SK-N-SH treated with all-trans-retinoic acid at 6 μM for 48 hours (cell line): ENCODE results near the gene SPIN4.

ENCODE experiments used
- CSDC2 ChIP-seq: fragments of 250-450 bp; sonication (Bioruptor Pico); IDR thresholded peaks from 2 replicates; pipeline ENCODE4 v1.5.0; 2020; ENCODE audit warnings: mild to moderate bottlenecking, moderate library complexity
- PPARA ChIP-seq: fragments of 250-450 bp; sonication (Bioruptor Pico); IDR thresholded peaks from 2 replicates; pipeline ENCODE4 v1.5.0; 2020; ENCODE audit warnings: mild to moderate bottlenecking, borderline replicate concordance
- TF ChIP-seq, protein P1 (sequence below): fragments of 250-450 bp; sonication (Bioruptor Pico); IDR thresholded peaks from 2 replicates; pipeline ENCODE4 v1.8.0; 2020; ENCODE audit warnings: mild to moderate bottlenecking, moderate library complexity, borderline replicate concordance
- TF ChIP-seq, protein P2 (sequence below): fragments of 250-450 bp; sonication (Bioruptor Pico); IDR thresholded peaks from 2 replicates; pipeline ENCODE4 v1.8.0; 2021; ENCODE audit warnings: low read depth, mild to moderate bottlenecking, moderate library complexity, borderline replicate concordance

DNA sequence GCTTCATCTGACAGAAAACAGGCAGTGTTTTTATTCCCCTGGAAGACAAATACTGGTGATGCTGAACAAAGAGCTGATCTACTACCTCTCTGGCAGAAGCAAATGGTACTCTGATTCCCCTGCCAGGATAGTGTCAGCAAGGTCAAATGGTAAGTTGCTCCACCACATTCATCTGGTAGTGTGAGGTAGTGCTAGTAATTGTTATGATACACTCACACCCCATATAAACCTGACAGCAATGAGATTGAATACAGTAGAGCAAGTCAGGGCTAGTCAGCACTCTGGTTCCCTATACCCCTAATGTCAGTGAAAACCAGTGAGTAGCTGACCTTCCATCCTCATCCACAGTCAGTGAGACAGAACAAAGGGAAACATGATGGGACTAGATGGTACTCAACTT, 3.4 kb upstream of the SPIN4 start:
- TF ChIP-seq CSDC2 (CRISPR knock-in tag), result no peak
- TF ChIP-seq PPARA, result no peak
- TF ChIP-seq, protein P1, sequence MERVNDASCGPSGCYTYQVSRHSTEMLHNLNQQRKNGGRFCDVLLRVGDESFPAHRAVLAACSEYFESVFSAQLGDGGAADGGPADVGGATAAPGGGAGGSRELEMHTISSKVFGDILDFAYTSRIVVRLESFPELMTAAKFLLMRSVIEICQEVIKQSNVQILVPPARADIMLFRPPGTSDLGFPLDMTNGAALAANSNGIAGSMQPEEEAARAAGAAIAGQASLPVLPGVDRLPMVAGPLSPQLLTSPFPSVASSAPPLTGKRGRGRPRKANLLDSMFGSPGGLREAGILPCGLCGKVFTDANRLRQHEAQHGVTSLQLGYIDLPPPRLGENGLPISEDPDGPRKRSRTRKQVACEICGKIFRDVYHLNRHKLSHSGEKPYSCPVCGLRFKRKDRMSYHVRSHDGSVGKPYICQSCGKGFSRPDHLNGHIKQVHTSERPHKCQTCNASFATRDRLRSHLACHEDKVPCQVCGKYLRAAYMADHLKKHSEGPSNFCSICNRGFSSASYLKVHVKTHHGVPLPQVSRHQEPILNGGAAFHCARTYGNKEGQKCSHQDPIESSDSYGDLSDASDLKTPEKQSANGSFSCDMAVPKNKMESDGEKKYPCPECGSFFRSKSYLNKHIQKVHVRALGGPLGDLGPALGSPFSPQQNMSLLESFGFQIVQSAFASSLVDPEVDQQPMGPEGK (CRISPR knock-in tag), result no peak
- TF ChIP-seq, protein P2, sequence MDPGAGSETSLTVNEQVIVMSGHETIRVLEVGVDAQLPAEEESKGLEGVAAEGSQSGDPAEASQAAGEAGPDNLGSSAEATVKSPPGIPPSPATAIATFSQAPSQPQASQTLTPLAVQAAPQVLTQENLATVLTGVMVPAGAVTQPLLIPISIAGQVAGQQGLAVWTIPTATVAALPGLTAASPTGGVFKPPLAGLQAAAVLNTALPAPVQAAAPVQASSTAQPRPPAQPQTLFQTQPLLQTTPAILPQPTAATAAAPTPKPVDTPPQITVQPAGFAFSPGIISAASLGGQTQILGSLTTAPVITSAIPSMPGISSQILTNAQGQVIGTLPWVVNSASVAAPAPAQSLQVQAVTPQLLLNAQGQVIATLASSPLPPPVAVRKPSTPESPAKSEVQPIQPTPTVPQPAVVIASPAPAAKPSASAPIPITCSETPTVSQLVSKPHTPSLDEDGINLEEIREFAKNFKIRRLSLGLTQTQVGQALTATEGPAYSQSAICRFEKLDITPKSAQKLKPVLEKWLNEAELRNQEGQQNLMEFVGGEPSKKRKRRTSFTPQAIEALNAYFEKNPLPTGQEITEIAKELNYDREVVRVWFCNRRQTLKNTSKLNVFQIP (CRISPR knock-in tag), result no peak
